Hepatocyte (in vitro differentiated cells): ENCODE measurements around the gene HK2. TPM values are rescaled to one million over a fixed set of nuclear protein-coding genes. Genes with fewer than 3 reads are reported as not detected.

Experiments
- DNase-seq: peaks from one replicate; pipeline ENCODE4 v3.0.0-alpha.2; 2016; ENCODE audit warnings: low spot score
- H2AFZ ChIP-seq: fragments of 200-600 bp; sonication (generic); 2 replicates; pipeline ENCODE4 v1.6.0; 2016; ENCODE audit warnings: antibody characterized with exemption, mild to moderate bottlenecking
- H3K27ac ChIP-seq: fragments of 200-600 bp; sonication (generic); 2 replicates; pipeline ENCODE4 v1.5.1; 2016; ENCODE audit warnings: mild to moderate bottlenecking
- H3K27me3 ChIP-seq: fragments of 200-600 bp; sonication (generic); 2 replicates; pipeline ENCODE4 v1.6.1; 2016
- H3K36me3 ChIP-seq: fragments of 200-600 bp; sonication (generic); replicated peaks from 2 replicates; pipeline ENCODE4 v1.5.1; 2016; ENCODE audit warnings: low read depth; ENCODE audit not compliant: insufficient read depth
- H3K4me1 ChIP-seq: fragments of 200-600 bp; sonication (generic); 2 replicates; pipeline ENCODE4 v1.5.1; 2016; ENCODE audit warnings: mild to moderate bottlenecking, moderate library complexity; ENCODE audit not compliant: insufficient read depth
- H3K4me2 ChIP-seq: fragments of 200-600 bp; sonication (generic); 2 replicates; pipeline ENCODE4 v1.6.0; 2016
- H3K4me3 ChIP-seq: fragments of 200-600 bp; sonication (generic); 2 replicates; pipeline ENCODE4 v1.5.1; 2016; ENCODE audit warnings: mild to moderate bottlenecking
- H3K79me2 ChIP-seq: fragments of 200-600 bp; sonication (generic); 2 replicates; pipeline ENCODE4 v1.6.0; 2017; ENCODE audit warnings: mild to moderate bottlenecking
- H3K9me2 ChIP-seq: fragments of 200-600 bp; sonication (generic); replicated peaks from 2 replicates; pipeline ENCODE4 v1.6.0; 2017; ENCODE audit warnings: mild to moderate bottlenecking; ENCODE audit not compliant: insufficient read depth
- H3K9me3 ChIP-seq: fragments of 200-600 bp; sonication (generic); 2 replicates; pipeline ENCODE4 v1.5.1; 2016; ENCODE audit warnings: low read depth, mild to moderate bottlenecking
- H4K20me1 ChIP-seq: fragments of 200-600 bp; sonication (generic); 2 replicates; pipeline ENCODE4 v1.6.0; 2016; ENCODE audit warnings: mild to moderate bottlenecking; ENCODE audit not compliant: insufficient read depth, poor library complexity, severe bottlenecking
- EZH2 ChIP-seq: fragments of 200-600 bp; sonication (generic); IDR thresholded peaks from 2 replicates; pipeline ENCODE4 v1.6.1; 2016; ENCODE audit warnings: antibody characterized with exemption, mild to moderate bottlenecking, borderline replicate concordance
- EZH2phosphoT487 ChIP-seq: fragments of 200-600 bp; sonication (generic); IDR thresholded peaks from one replicate; pipeline ENCODE4 v1.6.1; 2018; ENCODE audit warnings: antibody characterized with exemption, mild to moderate bottlenecking, low read depth, moderate library complexity; ENCODE audit not compliant: unreplicated experiment, severe bottlenecking
- WGBS: methylation state at CpG from one replicate; pipeline ENCODE4 v1.1.6; 2016; ENCODE audit warnings: low lambda C conversion rate; ENCODE audit errors: missing lambda C conversion rate; 5-methylcytosine and 5-hydroxymethylcytosine counted together
- polyA plus RNA-seq: library from polyadenylated mRNA; unstranded; fragments of >200 nt; fragmentation: Nextera tagmentation; extraction: Ambion mirVana; gene quantifications from 2 replicates; pipeline ENCODE4 v1.2.1, GENCODE V29; 2016
- total RNA-seq: library from RNA; depleted of rRNA; stranded (reverse); fragments of >200 nt; gene quantifications from 2 replicates; pipeline ENCODE4 v1.2.3, GENCODE V29; 2014
- TF ChIP-seq, protein P1 (sequence below): fragments of 200-600 bp; sonication (generic); IDR thresholded peaks from 2 replicates; pipeline ENCODE4 v1.5.1; 2016; ENCODE audit warnings: antibody characterized with exemption, mild to moderate bottlenecking; ENCODE audit not compliant: poor library complexity

The HK2 gene
- total and polyA plus RNA-seq, 2 experiments from 2014 or later, result 25.4 to 25.6 TPM

DNA sequence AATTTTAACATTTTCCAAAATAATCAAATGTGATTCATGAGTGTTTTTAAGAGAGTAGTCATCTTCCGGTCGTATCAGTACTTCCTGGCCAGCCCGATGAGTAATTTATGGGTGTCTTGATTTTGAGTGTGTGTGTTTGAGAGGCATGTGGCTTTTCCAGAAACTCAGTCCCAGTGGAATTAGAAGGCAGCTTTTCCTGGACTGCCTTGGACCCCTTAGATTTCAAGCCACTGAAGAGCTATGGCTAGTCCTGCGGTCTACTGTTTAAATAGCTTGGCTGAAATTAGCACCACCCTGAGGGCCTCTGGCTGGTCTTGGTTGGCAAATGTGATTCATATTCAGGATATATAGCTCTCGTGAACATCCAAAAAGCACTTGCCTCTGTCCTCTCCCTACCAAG, 59.4 kb downstream of the HK2 start:
- Histone ChIP-seq H3K4me2 (no peak overlapping the region), H3K4me1 (no peaks in the 10 kb centered on the region), H3K4me3 (no peak overlapping the region), H2AFZ (no peak overlapping the region), H3K79me2 (no peaks in the 10 kb centered on the region), H3K27ac (no peak overlapping the region), H3K9me3 (no peaks in the 10 kb centered on the region), H3K36me3 (no peaks in the 10 kb centered on the region), H3K27me3 (no peaks in the 10 kb centered on the region), H3K9me2 (no peaks in the 10 kb centered on the region), H4K20me1 (no peaks in the 10 kb centered on the region)
- DNase-seq, result no peak
- 83% methylated on average over 5 of the region's 5 CpGs for WGBS
- no peak for TF ChIP-seq EZH2
- TF ChIP-seq EZH2phosphoT487, result no peak
- TF ChIP-seq, protein P1, sequence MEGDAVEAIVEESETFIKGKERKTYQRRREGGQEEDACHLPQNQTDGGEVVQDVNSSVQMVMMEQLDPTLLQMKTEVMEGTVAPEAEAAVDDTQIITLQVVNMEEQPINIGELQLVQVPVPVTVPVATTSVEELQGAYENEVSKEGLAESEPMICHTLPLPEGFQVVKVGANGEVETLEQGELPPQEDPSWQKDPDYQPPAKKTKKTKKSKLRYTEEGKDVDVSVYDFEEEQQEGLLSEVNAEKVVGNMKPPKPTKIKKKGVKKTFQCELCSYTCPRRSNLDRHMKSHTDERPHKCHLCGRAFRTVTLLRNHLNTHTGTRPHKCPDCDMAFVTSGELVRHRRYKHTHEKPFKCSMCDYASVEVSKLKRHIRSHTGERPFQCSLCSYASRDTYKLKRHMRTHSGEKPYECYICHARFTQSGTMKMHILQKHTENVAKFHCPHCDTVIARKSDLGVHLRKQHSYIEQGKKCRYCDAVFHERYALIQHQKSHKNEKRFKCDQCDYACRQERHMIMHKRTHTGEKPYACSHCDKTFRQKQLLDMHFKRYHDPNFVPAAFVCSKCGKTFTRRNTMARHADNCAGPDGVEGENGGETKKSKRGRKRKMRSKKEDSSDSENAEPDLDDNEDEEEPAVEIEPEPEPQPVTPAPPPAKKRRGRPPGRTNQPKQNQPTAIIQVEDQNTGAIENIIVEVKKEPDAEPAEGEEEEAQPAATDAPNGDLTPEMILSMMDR, result no peak

DNA sequence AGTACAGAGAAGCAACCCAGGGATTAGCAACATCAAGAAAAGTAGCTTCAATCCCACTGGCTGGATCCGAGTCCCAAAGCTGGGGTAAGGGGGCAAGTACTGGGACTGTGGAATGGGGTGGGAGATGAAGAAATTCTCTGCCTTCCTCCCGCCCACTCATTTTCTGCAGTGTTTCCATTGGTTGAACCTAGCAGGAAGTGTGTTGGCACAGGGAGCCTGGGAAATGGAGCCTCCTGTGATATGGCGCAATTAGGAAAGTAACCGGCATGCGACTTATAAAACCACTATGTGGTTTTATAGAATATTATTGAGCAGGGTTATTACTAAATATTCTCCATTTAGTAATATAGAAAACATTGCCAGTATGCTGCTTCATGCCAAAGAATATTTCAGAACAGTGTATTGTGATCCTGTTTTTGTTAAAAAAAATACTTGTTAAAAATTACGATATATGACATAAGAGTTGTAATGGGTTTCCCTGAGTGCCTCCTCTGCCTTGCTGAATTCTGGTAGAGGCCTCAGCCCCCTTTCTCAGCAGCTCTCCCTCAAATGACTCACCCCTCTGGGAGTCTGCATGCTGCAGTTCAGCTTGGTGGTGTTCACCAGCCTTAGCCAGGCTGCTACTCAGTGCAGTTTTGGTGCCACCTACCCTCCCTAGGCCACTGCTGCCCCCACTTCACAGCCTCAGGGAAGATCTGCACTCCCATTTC, 60.5 kb downstream of the HK2 start:
- H4K20me1 ChIP-seq, result no peaks in the 10 kb centered on the region
- no peaks in the 10 kb centered on the region for H3K9me2 ChIP-seq
- H3K27ac ChIP-seq, result no peak overlapping the region
- no peak for DNase-seq
- H3K4me1 ChIP-seq, result no peaks in the 10 kb centered on the region
- no peak overlapping the region for H2AFZ ChIP-seq
- H3K9me3 ChIP-seq, result no peaks in the 10 kb centered on the region
- 98% methylated on average over 6 of the region's 6 CpGs for WGBS
- no peaks in the 10 kb centered on the region for H3K27me3 ChIP-seq
- no peak overlapping the region for H3K4me2 ChIP-seq
- no peaks in the 10 kb centered on the region for H3K36me3 ChIP-seq
- H3K79me2 ChIP-seq, result no peaks in the 10 kb centered on the region
- TF ChIP-seq, protein P1, result no peak
- no peak for TF ChIP-seq EZH2
- no peak for TF ChIP-seq EZH2phosphoT487
- H3K4me3 ChIP-seq, result no peak overlapping the region

DNA sequence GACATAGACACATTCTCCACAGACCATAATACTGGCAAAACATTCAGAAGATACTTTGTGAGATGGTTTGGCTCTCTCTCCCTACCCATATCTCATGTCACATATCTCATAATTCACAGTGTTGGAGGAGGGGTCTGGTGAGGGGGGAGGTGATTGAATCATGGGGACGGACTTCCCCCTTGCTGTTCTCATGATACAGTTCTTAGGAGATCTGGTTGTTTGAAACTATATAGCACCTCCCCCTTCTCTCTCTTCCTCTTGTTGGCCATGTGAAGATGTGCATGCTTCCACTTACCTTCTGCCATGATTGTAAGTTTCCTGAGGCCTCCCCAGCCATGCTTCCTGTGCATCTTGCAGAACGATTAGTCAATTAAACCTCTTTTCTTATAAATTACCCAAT, 61.1 kb downstream of the HK2 start:
- no peak overlapping the region for H2AFZ ChIP-seq
- no peak for DNase-seq
- no peak overlapping the region for H3K4me2 ChIP-seq
- no peaks in the 10 kb centered on the region for H3K4me1 ChIP-seq
- H3K27me3 ChIP-seq, result no peaks in the 10 kb centered on the region
- H3K9me3 ChIP-seq, result no peaks in the 10 kb centered on the region
- TF ChIP-seq EZH2phosphoT487 (no peak), EZH2 (no peak)
- TF ChIP-seq, protein P1, result no peak
- H3K36me3 ChIP-seq, result no peaks in the 10 kb centered on the region
- no peak overlapping the region for H3K27ac ChIP-seq
- no peak overlapping the region for H3K4me3 ChIP-seq
- no peaks in the 10 kb centered on the region for H3K9me2 ChIP-seq
- no peaks in the 10 kb centered on the region for H3K79me2 ChIP-seq
- 93% methylated on average over 2 of the region's 2 CpGs for WGBS
- no peaks in the 10 kb centered on the region for H4K20me1 ChIP-seq
